Panc1 (cell line): ENCODE results near the gene ERBB2. TPM values are rescaled to one million over a fixed set of nuclear protein-coding genes. Genes with fewer than 3 reads are reported as not detected.

ENCODE experiments used
- ATAC-seq: fragments of 200-7000 bp; cut with Tn5 transposase; 2 replicates; pipeline ENCODE4 v1.9.1; 2020; ENCODE audit warnings: mild to moderate bottlenecking, moderate library complexity
- BruUV-seq: library from RNA; stranded (reverse); fragments of 400-500 nt; replicated peaks from 2 replicates; lab custom pipeline; 2021; lab: Mats Ljungman, UMichigan
- CTCF ChIA-PET: fragments of 300-600 bp; sonication (Branson Sonifier 250); formaldehyde crosslinking; loops from one replicate; lab custom pipeline; 2022; ENCODE audit warnings: antibody characterized with exemption; lab: Charles Lee
- POLR2A ChIA-PET: fragments of 300-600 bp; sonication (Branson Sonifier 250); formaldehyde crosslinking; loops from one replicate; lab custom pipeline; 2022; ENCODE audit warnings: antibody characterized with exemption; lab: Charles Lee
- DNase-seq: peaks from one replicate; pipeline ENCODE4 v3.0.0-alpha.2; 2010; ENCODE audit warnings: low read depth, low spot score
- H3K27ac ChIP-seq: 2 replicates; pipeline ENCODE4 v1.5.1; 2011; ENCODE audit warnings: mild to moderate bottlenecking, low read length, inconsistent platforms
- H3K27me3 ChIP-seq: fragments of 200-500 bp; sonication (Bioruptor generic); 2 replicates; pipeline ENCODE4 v1.6.0; 2014; ENCODE audit warnings: low read length, inconsistent platforms; ENCODE audit not compliant: control insufficient read depth, insufficient read depth
- H3K36me3 ChIP-seq: fragments of 200-500 bp; sonication (Bioruptor generic); 2 replicates; pipeline ENCODE4 v1.5.1; 2014; ENCODE audit warnings: inconsistent platforms, mild to moderate bottlenecking, low read length, moderate library complexity; ENCODE audit not compliant: control insufficient read depth, insufficient read depth
- H3K4me1 ChIP-seq: 2 replicates; pipeline ENCODE4 v1.5.1; 2011; ENCODE audit warnings: inconsistent platforms, mild to moderate bottlenecking, low read length, moderate library complexity; ENCODE audit not compliant: control insufficient read depth, insufficient read depth
- H3K4me3 ChIP-seq, 2 experiments: 2 replicates each; pipeline ENCODE4 v1.5.1; 2011 to 2012; ENCODE audit warnings: low read depth in 2 of 2, low read length in 2 of 2, mild to moderate bottlenecking in 2 of 2, inconsistent platforms in 1 of 2, moderate library complexity in 1 of 2
- H3K9me3 ChIP-seq: fragments of 200-500 bp; sonication (Bioruptor generic); 2 replicates; pipeline ENCODE4 v1.5.1; 2014; ENCODE audit warnings: low read depth, mild to moderate bottlenecking, inconsistent platforms, low read length, moderate library complexity; ENCODE audit not compliant: control insufficient read depth, insufficient read depth
- POLR2AphosphoS5 ChIP-seq: IDR thresholded peaks from 2 replicates; pipeline ENCODE4 v1.6.1; 2012; ENCODE audit warnings: mild to moderate bottlenecking, low read depth, low read length, moderate library complexity
- SIN3A ChIP-seq: IDR thresholded peaks from 2 replicates; pipeline ENCODE4 v1.6.1; 2012; ENCODE audit warnings: low read depth, mild to moderate bottlenecking, low read length, moderate library complexity, borderline replicate concordance; ENCODE audit not compliant: insufficient read depth
- TCF7L2 ChIP-seq: IDR thresholded peaks from 2 replicates; pipeline ENCODE4 v1.6.1; 2011; ENCODE audit warnings: mild to moderate bottlenecking, low read depth, low read length, inconsistent platforms
- in situ Hi-C: cut with HindIII; loops from 2 replicates; pipeline ENCODE4 v1.10.0; 2016; ENCODE audit warnings: low sequenced_read_pairs, low pct_unique_long_range_greater_than_20kb
- intact Hi-C: fragments of 100-400 bp; cut with micrococcal nuclease; formaldehyde crosslinking; loops from one replicate; pipeline ENCODE4 v1.10.0; 2022; ENCODE audit not compliant: unreplicated experiment
- total RNA-seq: library from RNA; stranded (reverse); gene quantifications from one replicate; pipeline ENCODE4 v1.2.1, GENCODE V29; 2021; ENCODE audit not compliant: unreplicated experiment
- TF ChIP-seq, protein P1 (sequence below): fragments of 450-650 bp; IDR thresholded peaks from 2 replicates; pipeline ENCODE4 v1.5.1; 2017; ENCODE audit warnings: mild to moderate bottlenecking
- TF ChIP-seq, protein P2 (sequence below), 2 experiments: IDR thresholded peaks; 2 replicates each; pipeline ENCODE4 v1.6.1; 2011 to 2012; ENCODE audit warnings: low read depth in 2 of 2, control low read depth in 1 of 2, low read length in 1 of 2, mild to moderate bottlenecking in 1 of 2, moderate library complexity in 1 of 2; ENCODE audit not compliant: insufficient read depth in 1 of 2

The ERBB2 gene
- total RNA-seq, 1 experiment from 2014 or later, result 68.6 TPM

DNA sequence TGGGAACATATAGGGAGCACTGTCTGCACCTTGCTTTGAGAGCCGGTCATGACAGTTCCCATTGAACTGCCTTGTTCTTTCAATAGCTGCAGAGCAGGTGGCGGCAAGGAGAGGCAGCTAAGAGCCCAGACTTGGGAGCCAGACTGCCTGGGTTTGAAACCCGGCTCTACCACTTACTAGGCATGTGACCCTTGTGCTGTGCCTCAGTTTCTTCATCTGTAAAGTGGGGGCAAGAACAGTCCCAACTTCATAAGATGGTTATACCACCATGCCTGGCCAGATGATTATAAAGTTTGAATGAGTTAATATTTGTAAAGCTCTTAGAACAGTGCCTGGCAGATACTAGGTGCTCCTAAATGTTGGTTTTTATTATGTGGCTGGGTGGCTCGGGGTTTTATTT lies 14.4 kb downstream of the ERBB2 start:
- TF ChIP-seq POLR2AphosphoS5 (no peak), TCF7L2 (no peak), SIN3A (no peak)
- TF ChIP-seq, protein P1, sequence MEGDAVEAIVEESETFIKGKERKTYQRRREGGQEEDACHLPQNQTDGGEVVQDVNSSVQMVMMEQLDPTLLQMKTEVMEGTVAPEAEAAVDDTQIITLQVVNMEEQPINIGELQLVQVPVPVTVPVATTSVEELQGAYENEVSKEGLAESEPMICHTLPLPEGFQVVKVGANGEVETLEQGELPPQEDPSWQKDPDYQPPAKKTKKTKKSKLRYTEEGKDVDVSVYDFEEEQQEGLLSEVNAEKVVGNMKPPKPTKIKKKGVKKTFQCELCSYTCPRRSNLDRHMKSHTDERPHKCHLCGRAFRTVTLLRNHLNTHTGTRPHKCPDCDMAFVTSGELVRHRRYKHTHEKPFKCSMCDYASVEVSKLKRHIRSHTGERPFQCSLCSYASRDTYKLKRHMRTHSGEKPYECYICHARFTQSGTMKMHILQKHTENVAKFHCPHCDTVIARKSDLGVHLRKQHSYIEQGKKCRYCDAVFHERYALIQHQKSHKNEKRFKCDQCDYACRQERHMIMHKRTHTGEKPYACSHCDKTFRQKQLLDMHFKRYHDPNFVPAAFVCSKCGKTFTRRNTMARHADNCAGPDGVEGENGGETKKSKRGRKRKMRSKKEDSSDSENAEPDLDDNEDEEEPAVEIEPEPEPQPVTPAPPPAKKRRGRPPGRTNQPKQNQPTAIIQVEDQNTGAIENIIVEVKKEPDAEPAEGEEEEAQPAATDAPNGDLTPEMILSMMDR, result no peak
- TF ChIP-seq, protein P2, sequence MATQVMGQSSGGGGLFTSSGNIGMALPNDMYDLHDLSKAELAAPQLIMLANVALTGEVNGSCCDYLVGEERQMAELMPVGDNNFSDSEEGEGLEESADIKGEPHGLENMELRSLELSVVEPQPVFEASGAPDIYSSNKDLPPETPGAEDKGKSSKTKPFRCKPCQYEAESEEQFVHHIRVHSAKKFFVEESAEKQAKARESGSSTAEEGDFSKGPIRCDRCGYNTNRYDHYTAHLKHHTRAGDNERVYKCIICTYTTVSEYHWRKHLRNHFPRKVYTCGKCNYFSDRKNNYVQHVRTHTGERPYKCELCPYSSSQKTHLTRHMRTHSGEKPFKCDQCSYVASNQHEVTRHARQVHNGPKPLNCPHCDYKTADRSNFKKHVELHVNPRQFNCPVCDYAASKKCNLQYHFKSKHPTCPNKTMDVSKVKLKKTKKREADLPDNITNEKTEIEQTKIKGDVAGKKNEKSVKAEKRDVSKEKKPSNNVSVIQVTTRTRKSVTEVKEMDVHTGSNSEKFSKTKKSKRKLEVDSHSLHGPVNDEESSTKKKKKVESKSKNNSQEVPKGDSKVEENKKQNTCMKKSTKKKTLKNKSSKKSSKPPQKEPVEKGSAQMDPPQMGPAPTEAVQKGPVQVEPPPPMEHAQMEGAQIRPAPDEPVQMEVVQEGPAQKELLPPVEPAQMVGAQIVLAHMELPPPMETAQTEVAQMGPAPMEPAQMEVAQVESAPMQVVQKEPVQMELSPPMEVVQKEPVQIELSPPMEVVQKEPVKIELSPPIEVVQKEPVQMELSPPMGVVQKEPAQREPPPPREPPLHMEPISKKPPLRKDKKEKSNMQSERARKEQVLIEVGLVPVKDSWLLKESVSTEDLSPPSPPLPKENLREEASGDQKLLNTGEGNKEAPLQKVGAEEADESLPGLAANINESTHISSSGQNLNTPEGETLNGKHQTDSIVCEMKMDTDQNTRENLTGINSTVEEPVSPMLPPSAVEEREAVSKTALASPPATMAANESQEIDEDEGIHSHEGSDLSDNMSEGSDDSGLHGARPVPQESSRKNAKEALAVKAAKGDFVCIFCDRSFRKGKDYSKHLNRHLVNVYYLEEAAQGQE (IDR thresholded peaks at IDR 0.05; ENCODE audit: insufficient read depth in 1 of 2, low read depth in 2 of 2, low read length in 1 of 2), result no peak
- Histone ChIP-seq H3K4me3 (no peak overlapping the region), H3K27me3 (no peaks in the 10 kb centered on the region), H3K4me1 (no peaks in the 10 kb centered on the region), H3K9me3 (no peaks in the 10 kb centered on the region), H3K27ac (no peak overlapping the region), H3K36me3 (no peaks in the 10 kb centered on the region)
- no TSS peak for BruUV-seq
- ATAC-seq (no peak), DNase-seq (no peak)
- in situ Hi-C loops, result no loop called here
- intact Hi-C loops, result no loop called here
- CTCF ChIA-PET, result no interaction called here
- POLR2A ChIA-PET, result interaction anchor here (0.7 kb wide), 1 partner anchor 12 kb away, joined by 4 read pairs; no protein-coding TSS in a partner anchor

DNA sequence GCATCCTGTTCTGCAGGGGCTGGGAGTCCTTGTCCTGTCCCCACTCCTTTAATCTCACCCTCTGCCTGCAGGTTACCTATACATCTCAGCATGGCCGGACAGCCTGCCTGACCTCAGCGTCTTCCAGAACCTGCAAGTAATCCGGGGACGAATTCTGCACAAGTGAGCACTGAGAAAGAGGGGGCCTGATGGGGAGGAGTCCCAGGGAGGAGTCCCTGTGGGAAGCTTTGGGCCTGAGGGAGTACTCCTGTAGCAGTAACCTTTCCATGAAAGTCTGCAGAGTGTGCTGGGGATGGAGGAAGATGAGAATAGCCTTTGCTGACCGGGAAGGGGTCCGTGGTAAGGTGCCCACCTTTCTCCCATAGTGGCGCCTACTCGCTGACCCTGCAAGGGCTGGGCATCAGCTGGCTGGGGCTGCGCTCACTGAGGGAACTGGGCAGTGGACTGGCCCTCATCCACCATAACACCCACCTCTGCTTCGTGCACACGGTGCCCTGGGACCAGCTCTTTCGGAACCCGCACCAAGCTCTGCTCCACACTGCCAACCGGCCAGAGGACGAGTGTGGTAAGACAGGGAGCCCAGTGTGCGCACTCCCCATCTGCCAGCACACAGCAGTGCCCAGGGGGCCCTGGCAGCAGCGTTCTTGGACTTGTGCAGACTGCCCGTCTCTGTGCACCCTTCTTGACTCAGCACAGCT lies 15.7 kb downstream of the ERBB2 start:
- ChIA-PET CTCF (interaction anchor here (0.5 kb wide), 1 partner anchor 93 kb away, joined by 10 read pairs; no protein-coding TSS in a partner anchor), POLR2A (interaction anchor here (0.6 kb wide), 1 partner anchor 41 kb away, joined by 3 read pairs; no protein-coding TSS in a partner anchor)
- H3K9me3 ChIP-seq, result no peaks in the 10 kb centered on the region

More for the DNA sequence above, 15.7 kb downstream of the ERBB2 start:
- no peaks in the 10 kb centered on the region for H3K36me3 ChIP-seq
- no peak overlapping the region for H3K4me3 ChIP-seq
- ATAC-seq, result no peak
- no TSS peak for BruUV-seq
- in situ Hi-C loops, result no loop called here
- TF ChIP-seq SIN3A, result no peak
- no peak for TF ChIP-seq POLR2AphosphoS5
- no peak for TF ChIP-seq TCF7L2
- TF ChIP-seq, protein P2 (IDR thresholded peaks at IDR 0.05; ENCODE audit: insufficient read depth in 1 of 2, low read depth in 2 of 2, low read length in 1 of 2), result no peak
- TF ChIP-seq, protein P1, result no peak
- DNase-seq, result no peak
- no peaks in the 10 kb centered on the region for H3K27me3 ChIP-seq
- H3K4me1 ChIP-seq, result no peaks in the 10 kb centered on the region
- intact Hi-C loops, result no loop called here
- H3K27ac ChIP-seq, result no peak overlapping the region
